HepG2 (cell line): Measurements from ENCODE around the gene BET1L. TPM values are rescaled to one million over a fixed set of nuclear protein-coding genes. Genes with fewer than 3 reads are reported as not detected.

ENCODE experiments used
- ARNTL ChIP-seq: sonication (generic); formaldehyde crosslinking; IDR thresholded peaks from 2 replicates; pipeline ENCODE4 v1.4.0; 2020; ENCODE audit warnings: mild to moderate bottlenecking, missing genetic modification reagents
- ATF3 ChIP-seq: sonication (generic); formaldehyde crosslinking; IDR thresholded peaks from 2 replicates; pipeline ENCODE4 v1.4.0; 2020; ENCODE audit warnings: missing genetic modification reagents
- CEBPG ChIP-seq: IDR thresholded peaks from 2 replicates; pipeline ENCODE4 v1.6.1; 2016
- DPF2 ChIP-seq: sonication (generic); formaldehyde crosslinking; IDR thresholded peaks from 2 replicates; pipeline ENCODE4 v1.4.0; 2020; ENCODE audit warnings: mild to moderate bottlenecking, low read depth, missing genetic modification reagents, borderline replicate concordance
- GPBP1L1 ChIP-seq: sonication (generic); formaldehyde crosslinking; IDR thresholded peaks from 2 replicates; pipeline ENCODE4 v1.5.0; 2020; ENCODE audit warnings: mild to moderate bottlenecking, missing genetic modification reagents
- HNRNPLL ChIP-seq: fragments of 200-400 bp; formaldehyde crosslinking; IDR thresholded peaks from 2 replicates; pipeline ENCODE4 v1.6.1; 2017; ENCODE audit warnings: mild to moderate bottlenecking, low read depth, low read length; ENCODE audit not compliant: poor library complexity, severe bottlenecking
- HNRNPUL1 ChIP-seq: fragments of 200-400 bp; formaldehyde crosslinking; IDR thresholded peaks from 2 replicates; pipeline ENCODE4 v1.6.1; 2017; ENCODE audit warnings: low read depth, mild to moderate bottlenecking, low read length, moderate library complexity
- IRF9 ChIP-seq: sonication (generic); formaldehyde crosslinking; IDR thresholded peaks from 2 replicates; pipeline ENCODE4 v1.8.0; 2022; ENCODE audit warnings: missing genetic modification reagents, mild to moderate bottlenecking, borderline replicate concordance
- NKX3-1 ChIP-seq: sonication (generic); formaldehyde crosslinking; IDR thresholded peaks from 2 replicates; pipeline ENCODE4 v1.5.0; 2020; ENCODE audit warnings: missing genetic modification reagents
- POLR2AphosphoS5 ChIP-seq: IDR thresholded peaks from 2 replicates; pipeline ENCODE4 v1.6.1; 2012; ENCODE audit warnings: low read depth, low read length
- PTBP1 ChIP-seq: fragments of 200-400 bp; formaldehyde crosslinking; IDR thresholded peaks from 2 replicates; pipeline ENCODE4 v1.6.1; 2018; ENCODE audit warnings: low read length, low read depth; ENCODE audit not compliant: poor library complexity, severe bottlenecking
- TMF1 ChIP-seq: sonication (generic); formaldehyde crosslinking; IDR thresholded peaks from 2 replicates; pipeline ENCODE4 v1.8.1; 2022; ENCODE audit warnings: low read depth, missing genetic modification reagents
- ZBTB40 ChIP-seq, 2 experiments: fragments of 450-650 bp in 1 of 2; sonication (generic) in 1 of 2; formaldehyde crosslinking in 1 of 2; IDR thresholded peaks; 2 replicates each; pipeline versions ENCODE4 v1.6.1 to v1.8.0; 2016 to 2022; ENCODE audit warnings: antibody characterized with exemption in 1 of 2, mild to moderate bottlenecking in 1 of 2, missing genetic modification reagents in 1 of 2
- ZNF124 ChIP-seq: sonication (generic); formaldehyde crosslinking; IDR thresholded peaks from 2 replicates; pipeline ENCODE4 v1.4.0; 2020; ENCODE audit warnings: missing genetic modification reagents
- ZNF256 ChIP-seq: sonication (generic); formaldehyde crosslinking; conservative IDR thresholded peaks from 2 replicates; pipeline ENCODE4 v1.4.0; 2020; ENCODE audit warnings: missing genetic modification reagents
- ZNF670 ChIP-seq: sonication (generic); formaldehyde crosslinking; IDR thresholded peaks from 2 replicates; pipeline ENCODE4 v1.8.0; 2022; ENCODE audit warnings: mild to moderate bottlenecking, missing genetic modification reagents, borderline replicate concordance
- polyA plus RNA-seq, 8 experiments: library from polyadenylated mRNA; depleted of rRNA in 3 of 8; stranded (reverse) in 7 of 8; unstranded in 1 of 8; fragments of >200 nt; fragmentation: Illumina TruSeq in 4 of 8; extraction: Trizol in 4 of 8; gene quantifications; 2 replicates each; pipeline versions ENCODE4 v1.2.1 to v1.2.3, GENCODE V29; 2011 to 2016; ENCODE audit warnings: low read depth in 4 of 8, missing spikeins in 1 of 8, mixed read lengths in 1 of 8; ENCODE audit not compliant: insufficient read depth in 1 of 8
- total RNA-seq, 5 experiments: library from RNA; depleted of rRNA; stranded (reverse); fragments of >200 nt; fragmentation: Illumina TruSeq; extraction: Trizol; gene quantifications; 2 replicates each; pipeline ENCODE4 v1.2.3, GENCODE V29; 2016; ENCODE audit warnings: low read depth in 1 of 5

The BET1L gene
- total and polyA plus RNA-seq, 2 of the 13 experiments (the other 11 are each of a cell fraction or from before 2014, with no cell fraction given) = 26.2 to 59.6 TPM

GRCh38 chr11:236774-237767, 29.9 kb upstream of the BET1L start, which contains the start of gene PSMD13 (continued):
- TF ChIP-seq ZBTB40 (IDR thresholded peaks at IDR 0.05) = peak; percentile 47
- peak; percentile 46; the same call in 1 of the 2 replicates for TF ChIP-seq ZBTB40 (CRISPR knock-in tag; IDR thresholded peaks at IDR 0.05)
- TF ChIP-seq HNRNPUL1 = no peak; the same call in 1 of the 2 replicates
- no peak for TF ChIP-seq CEBPG
- TF ChIP-seq ZNF124 (CRISPR knock-in tag) = no peak
- peak; percentile 57 for TF ChIP-seq POLR2AphosphoS5
- TF ChIP-seq TMF1 (CRISPR knock-in tag) = no peak
- 0 out of 2 replicates have a peak, but pooled peaks have one; percentile 14 for TF ChIP-seq ATF3 (CRISPR knock-in tag)
- peak; percentile 41; the same call in 1 of the 2 replicates for TF ChIP-seq IRF9
- no peak for TF ChIP-seq PTBP1
- no peak for TF ChIP-seq DPF2 (CRISPR knock-in tag)
- peak; percentile 95 for TF ChIP-seq HNRNPLL
- 0 out of 2 replicates have a peak, but pooled peaks have one; percentile 8 for TF ChIP-seq ARNTL (CRISPR knock-in tag)
- TF ChIP-seq ZNF670 (CRISPR knock-in tag) = no peak
- no peak for TF ChIP-seq GPBP1L1
- TF ChIP-seq NKX3-1 (CRISPR knock-in tag) = peak; percentile 62; the same call in 1 of the 2 replicates
- TF ChIP-seq ZNF256 (CRISPR knock-in tag) = no peak
